Transverse colon (tissue), 4 donors: ENCODE measurements around the gene MTHFD1L. TPM values are rescaled to one million over a fixed set of nuclear protein-coding genes. Genes with fewer than 3 reads are reported as not detected.

Source experiments
- DNase-seq: peaks from one replicate; pipeline ENCODE4 v3.0.0-alpha.2; 2019
- H3K27ac ChIP-seq, 4 donors: fragments of 200-600 bp; sonication (generic); 2 replicates each; pipeline ENCODE4 v1.5.1; 2016 to 2018; ENCODE audit warnings: inconsistent platforms in 4 of 4
- H3K27me3 ChIP-seq: fragments of 200-600 bp; sonication (generic); 2 replicates; pipeline ENCODE4 v1.5.1; 2017; ENCODE audit warnings: inconsistent platforms
- H3K36me3 ChIP-seq, 4 donors: fragments of 200-600 bp; sonication (generic); 2 replicates each; pipeline ENCODE4 v1.5.1; 2017 to 2019; ENCODE audit warnings: inconsistent platforms in 4 of 4
- H3K4me1 ChIP-seq, 4 donors: fragments of 200-600 bp; sonication (generic); 2 replicates each; pipeline ENCODE4 v1.5.1; 2017 to 2020; ENCODE audit warnings: inconsistent platforms in 4 of 4
- H3K4me3 ChIP-seq, 4 donors: fragments of 200-600 bp; sonication (generic); 1 replicate in 1 of 4; 2 replicates in 3 of 4; pipeline versions ENCODE4 v1.5.1 to v1.6.1; 2017 to 2019; ENCODE audit warnings: inconsistent platforms in 4 of 4
- H3K9me3 ChIP-seq, 2 donors: fragments of 200-600 bp; sonication (generic); 2 replicates each; pipeline ENCODE4 v1.5.1; 2017 to 2019; ENCODE audit warnings: inconsistent platforms in 2 of 2
- EP300 ChIP-seq: sonication (generic); formaldehyde crosslinking; IDR thresholded peaks from one replicate; pipeline ENCODE4 v1.6.1; 2017; ENCODE audit warnings: antibody characterized with exemption, low read depth
- POLR2A ChIP-seq: fragments of 450-650 bp; IDR thresholded peaks from one replicate; pipeline ENCODE4 v1.6.1; 2016; ENCODE audit warnings: antibody characterized with exemption, mild to moderate bottlenecking, moderate library complexity
- POLR2AphosphoS5 ChIP-seq, 3 donors: sonication (generic); formaldehyde crosslinking; IDR thresholded peaks; one replicate each; pipeline ENCODE4 v1.6.1; 2016; ENCODE audit warnings: antibody characterized with exemption in 3 of 3
- WGBS, 2 donors: methylation state at CpG; one replicate each; pipeline ENCODE4 v1.1.5; 2018; ENCODE audit warnings: low coverage in 1 of 2; 5-methylcytosine and 5-hydroxymethylcytosine counted together
- in situ Hi-C, 4 donors: fragments of 200-750 bp; cut with MboI; loops; one replicate each; pipeline versions ENCODE4 v1.15.0 to v1.15.1; 2017; ENCODE audit warnings: low sequenced_read_pairs in 3 of 4, low pct_ligation_motif_present in 1 of 4, low pct_unique_long_range_greater_than_20kb in 1 of 4
- intact Hi-C: fragments of 100-400 bp; cut with DNase I; formaldehyde crosslinking; loops from one replicate; pipeline ENCODE4 v1.15.1; 2023; ENCODE audit warnings: low total_unique reads
- total RNA-seq, 4 donors: library from RNA; depleted of rRNA; stranded (reverse); fragments of >200 nt; gene quantifications; one replicate each; pipeline ENCODE4 v1.1.0, GENCODE V29; 2016
- TF ChIP-seq, protein P1 (sequence below), 5 experiments: fragments of 200-600 bp in 3 of 5; fragments of 450-650 bp in 2 of 5; sonication (generic) in 3 of 5; IDR thresholded peaks; 1 replicate in 2 of 5; 2 replicates in 3 of 5; pipeline ENCODE4 v1.5.1; 2016 to 2017; ENCODE audit warnings: antibody characterized with exemption in 5 of 5, inconsistent platforms in 3 of 5, mild to moderate bottlenecking in 2 of 5, moderate library complexity in 1 of 5

Gene MTHFD1L
- total RNA-seq, 4 donors from 2014 or later = 0.82 to 10.1 (median 5.4) TPM

DNA sequence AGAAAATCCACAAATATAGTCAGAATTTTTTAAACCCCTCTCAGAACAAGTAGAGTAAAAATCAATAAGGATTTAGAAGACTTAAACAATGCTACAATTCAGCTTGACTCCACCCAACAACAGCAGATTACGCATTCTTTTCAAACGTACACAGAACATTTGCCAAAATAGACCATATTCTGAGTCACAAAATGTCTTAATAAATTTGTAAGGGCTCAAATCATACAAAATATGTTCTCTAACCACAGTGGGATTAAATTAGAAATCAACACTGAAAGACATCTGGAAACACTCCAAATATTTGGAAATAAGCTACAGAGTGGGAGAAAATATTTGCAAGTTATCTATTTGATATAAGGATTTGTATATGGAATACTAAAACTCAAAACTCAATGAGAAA, 210.0 kb downstream of the MTHFD1L start:
- in situ Hi-C loops = no loop called here
- Histone ChIP-seq H3K27me3 (no peaks in the 10 kb centered on the region), H3K9me3 (no peaks in the 10 kb centered on the region), H3K36me3 (no peaks in the 10 kb centered on the region), H3K4me1 (no peaks in the 10 kb centered on the region), H3K4me3 (no peak overlapping the region), H3K27ac (no peak overlapping the region)
- 84 to 92% methylated on average over 2 of the region's 2 CpGs for WGBS, 2 donors
- intact Hi-C loops = no loop called here
- TF ChIP-seq, protein P1, sequence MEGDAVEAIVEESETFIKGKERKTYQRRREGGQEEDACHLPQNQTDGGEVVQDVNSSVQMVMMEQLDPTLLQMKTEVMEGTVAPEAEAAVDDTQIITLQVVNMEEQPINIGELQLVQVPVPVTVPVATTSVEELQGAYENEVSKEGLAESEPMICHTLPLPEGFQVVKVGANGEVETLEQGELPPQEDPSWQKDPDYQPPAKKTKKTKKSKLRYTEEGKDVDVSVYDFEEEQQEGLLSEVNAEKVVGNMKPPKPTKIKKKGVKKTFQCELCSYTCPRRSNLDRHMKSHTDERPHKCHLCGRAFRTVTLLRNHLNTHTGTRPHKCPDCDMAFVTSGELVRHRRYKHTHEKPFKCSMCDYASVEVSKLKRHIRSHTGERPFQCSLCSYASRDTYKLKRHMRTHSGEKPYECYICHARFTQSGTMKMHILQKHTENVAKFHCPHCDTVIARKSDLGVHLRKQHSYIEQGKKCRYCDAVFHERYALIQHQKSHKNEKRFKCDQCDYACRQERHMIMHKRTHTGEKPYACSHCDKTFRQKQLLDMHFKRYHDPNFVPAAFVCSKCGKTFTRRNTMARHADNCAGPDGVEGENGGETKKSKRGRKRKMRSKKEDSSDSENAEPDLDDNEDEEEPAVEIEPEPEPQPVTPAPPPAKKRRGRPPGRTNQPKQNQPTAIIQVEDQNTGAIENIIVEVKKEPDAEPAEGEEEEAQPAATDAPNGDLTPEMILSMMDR (IDR thresholded peaks at IDR 0.05) = no peak
- TF ChIP-seq EP300 = no peak
- no peak for TF ChIP-seq POLR2A
- no peak for DNase-seq

DNA sequence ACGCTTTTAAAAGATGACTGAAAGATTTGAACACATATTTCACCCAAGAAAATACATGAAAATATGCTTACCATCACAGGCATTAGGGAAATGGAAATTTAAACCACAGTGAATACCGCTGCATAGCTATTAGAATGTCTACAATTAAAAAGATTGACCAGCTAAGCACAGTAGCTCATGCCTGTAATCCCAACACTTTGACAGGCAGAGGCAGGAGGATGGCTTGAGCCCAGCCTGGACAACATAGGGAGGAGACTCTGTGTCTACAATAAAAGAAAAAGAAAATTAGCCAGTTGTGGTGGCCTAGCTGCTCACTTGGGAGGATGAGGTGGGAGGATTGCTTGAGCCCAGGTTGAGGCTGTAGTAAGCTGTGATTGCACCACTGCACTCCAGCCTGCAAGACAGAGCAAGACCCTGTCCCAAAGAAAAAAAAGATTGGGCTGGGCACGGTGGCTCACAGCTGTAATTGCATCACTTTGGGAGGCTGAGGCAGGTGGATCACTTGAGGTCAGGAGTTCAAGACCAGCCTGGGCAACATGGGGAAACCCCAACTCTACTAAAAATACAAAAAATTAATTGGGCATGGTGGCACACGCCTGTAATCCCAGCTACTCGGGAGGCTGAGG, 210.5 kb downstream of the MTHFD1L start:
- TF ChIP-seq EP300 (no peak), POLR2AphosphoS5 (IDR thresholded peaks at IDR 0.05) (no peak), POLR2A (no peak)
- TF ChIP-seq, protein P1 (IDR thresholded peaks at IDR 0.05) = no peak
- no peaks in the 10 kb centered on the region for H3K36me3 ChIP-seq

DNA sequence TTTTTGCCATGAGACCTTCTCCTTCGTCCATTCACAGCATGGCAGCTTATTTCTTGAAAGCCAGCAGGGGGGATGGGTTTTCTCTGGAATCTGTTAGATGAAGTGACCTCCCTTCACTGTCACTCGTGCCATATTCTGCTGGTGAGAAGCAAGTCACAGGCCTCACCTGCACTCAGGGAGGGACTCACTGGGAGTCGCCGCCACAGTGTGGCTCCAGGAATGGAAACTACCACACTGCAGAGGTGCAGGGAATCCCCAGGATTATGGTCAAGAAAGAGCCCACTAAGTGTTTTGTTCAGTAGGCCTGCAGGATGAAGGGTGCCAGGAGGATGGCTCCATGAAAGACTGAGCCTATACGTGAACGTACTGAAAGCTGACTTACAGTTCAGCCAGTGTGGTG, 213.2 kb downstream of the MTHFD1L start:
- DNase-seq = no peak
- 92 to 98% methylated on average over 4 to 6 of the region's 6 CpGs for WGBS, 2 donors
- Histone ChIP-seq H3K4me1 (no peaks in the 10 kb centered on the region), H3K4me3 (no peak overlapping the region), H3K9me3 (no peaks in the 10 kb centered on the region), H3K36me3 (no peaks in the 10 kb centered on the region), H3K27me3 (no peaks in the 10 kb centered on the region), H3K27ac (no peak overlapping the region)
- intact Hi-C loops = no loop called here
- TF ChIP-seq EP300 = no peak
- TF ChIP-seq POLR2A = no peak
- TF ChIP-seq, protein P1 (IDR thresholded peaks at IDR 0.05) = no peak
- TF ChIP-seq POLR2AphosphoS5 (IDR thresholded peaks at IDR 0.05) = no peak
- in situ Hi-C loops = no loop called here

More for the DNA sequence above, 210.5 kb downstream of the MTHFD1L start:
- Histone ChIP-seq H3K4me1 (no peaks in the 10 kb centered on the region), H3K27me3 (no peaks in the 10 kb centered on the region), H3K27ac (no peak overlapping the region), H3K9me3 (no peaks in the 10 kb centered on the region), H3K4me3 (no peak overlapping the region)
- DNase-seq = no peak
- WGBS, 2 donors = 79 to 91% methylated on average over 4 to 5 of the region's 5 CpGs
- in situ Hi-C loops (no loop called here), intact Hi-C loops (no loop called here)

DNA sequence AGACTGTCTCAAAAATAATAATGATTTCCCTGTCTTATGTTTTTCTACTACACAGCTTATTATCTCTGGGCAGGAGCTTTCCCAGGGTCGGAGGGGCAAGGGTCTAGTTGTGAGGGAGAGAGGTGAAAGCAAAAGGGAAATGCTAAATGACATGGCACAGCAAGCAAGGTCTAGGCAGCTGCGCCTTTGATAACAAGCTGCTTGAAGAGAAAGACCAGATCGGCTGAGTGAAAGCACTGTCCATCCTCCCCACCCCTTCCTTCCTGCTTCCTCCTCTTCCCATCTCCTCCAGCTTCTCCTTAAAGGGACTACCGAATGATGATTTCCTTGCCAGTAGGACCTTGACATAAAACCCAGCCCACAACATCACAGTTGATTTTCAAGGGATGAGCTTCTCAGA, 216.2 kb downstream of the MTHFD1L start:
- no peaks in the 10 kb centered on the region for H3K9me3 ChIP-seq
- TF ChIP-seq POLR2AphosphoS5 (IDR thresholded peaks at IDR 0.05) (no peak), POLR2A (no peak), EP300 (no peak)
- TF ChIP-seq, protein P1 (IDR thresholded peaks at IDR 0.05) = no peak
- H3K4me1 ChIP-seq = no peaks in the 10 kb centered on the region
- intact Hi-C loops (no loop called here), in situ Hi-C loops (no loop called here)
- no peak for DNase-seq
- no peaks in the 10 kb centered on the region for H3K27me3 ChIP-seq
- WGBS, 2 donors = 74 to 86% methylated on average over 1 to 4 of the region's 4 CpGs
- no peak overlapping the region for H3K4me3 ChIP-seq
- no peak overlapping the region for H3K27ac ChIP-seq
- H3K36me3 ChIP-seq = no peaks in the 10 kb centered on the region
